Heart left ventricle (tissue), 13 donors: ENCODE data around the gene PDZD4.

Source experiments
- CTCF ChIP-seq, 12 donors: fragments of 200-600 bp; sonication (generic) in 4 of 12; IDR thresholded peaks; one replicate each; pipeline versions ENCODE4 v1.5.0 to v1.8.0; 2018 to 2022; ENCODE audit warnings: antibody characterized with exemption in 12 of 12, mild to moderate bottlenecking in 5 of 12
- POLR2A ChIP-seq, 2 donors: fragments of 450-650 bp; IDR thresholded peaks; one replicate each; pipeline ENCODE4 v1.6.1; 2017; ENCODE audit warnings: antibody characterized with exemption in 2 of 2, mild to moderate bottlenecking in 2 of 2, moderate library complexity in 2 of 2
- donor health status: ischemic (EF 13 %, LVEDD 7.1; RV severe dilation, severe dysfunction).
- donor health status: DM: no; HTN: yes; CAD: no.
- donor health status: DM: no; HTN: no; CAD: no.
- donor health status: ischemic (EF 25% LVEDD 6.9; RV normal size, moderate dysfunction).
- donor health status: ischemic (EF 25% LVEDD 5.7; RV mildly dilated, moderate dysfunction).
- donor health status: ischemic (EF 35%, LVEDD 5.7; RV mildly dilated, moderate dysfunction).
- donor health status: nonischemic (EF 11% LVEDD 7.7; RV severe dilation, severe dysfunction).
- donor health status: DM: yes; HTN: yes; CAD: no.
- donor health status: PGD.
- donor health status: ischemic (EF 29% LVEDD 5.4; RV normal size, mild dysfunction).
- donor health status: nonischemic (EF 23%, LVEDD 6.1; RV moderate dilation, normal function).

GRCh38 chrX:153865685-153866084 is 35.3 kb upstream of the PDZD4 start:
- TF ChIP-seq CTCF (IDR thresholded peaks at IDR 0.05) (no peak), POLR2A (IDR thresholded peaks at IDR 0.05) (no peak)
